IMR-90 (cell line): Measurements from ENCODE around the gene ULK1. TPM values are rescaled to one million over a fixed set of nuclear protein-coding genes. Genes with fewer than 3 reads are reported as not detected.

Experiments used
- ATAC-seq: fragments of 200-7000 bp; cut with Tn5 transposase; 2 replicates; pipeline ENCODE4 v1.9.1; 2020; ENCODE audit warnings: low read depth, mild to moderate bottlenecking, moderate library complexity
- BruUV-seq: library from RNA; stranded (reverse); fragments of 400-500 nt; replicated peaks from 2 replicates; lab custom pipeline; 2021; lab: Mats Ljungman, UMichigan
- CTCF ChIA-PET: fragments of 300-600 bp; formaldehyde crosslinking; extraction: SDS; loops from one replicate; lab custom pipeline; 2021; ENCODE audit warnings: antibody characterized with exemption; lab: Yijun Ruan, JAX
- POLR2A ChIA-PET: fragments of 300-600 bp; sonication (Branson Sonifier 250); formaldehyde crosslinking; loops from one replicate; lab custom pipeline; 2022; ENCODE audit warnings: antibody characterized with exemption; ENCODE audit not compliant: unreplicated experiment; lab: Charles Lee
- DNase-seq: peaks from one replicate; pipeline ENCODE4 v3.0.0; 2013
- H2AFZ ChIP-seq: replicated peaks from 2 replicates; pipeline ENCODE3; 2013; ENCODE audit warnings: low read length, mild to moderate bottlenecking; ENCODE audit not compliant: poor library complexity
- H2AK5ac ChIP-seq: 2 replicates; pipeline ENCODE4 v1.6.1; 2013; ENCODE audit warnings: low read depth, low read length, inconsistent platforms
- H2AK9ac ChIP-seq: replicated peaks from 2 replicates; pipeline ENCODE3; 2013; ENCODE audit warnings: mild to moderate bottlenecking, low read depth, low read length, moderate library complexity; ENCODE audit not compliant: poor library complexity
- H2BK120ac ChIP-seq: 2 replicates; pipeline ENCODE4 v1.6.1; 2013; ENCODE audit warnings: low read depth, low read length, inconsistent platforms
- H2BK15ac ChIP-seq: 3 replicates; pipeline ENCODE4 v1.6.1; 2013; ENCODE audit warnings: low read depth, low read length, inconsistent platforms
- H2BK20ac ChIP-seq: 2 replicates; pipeline ENCODE4 v1.6.1; 2013; ENCODE audit warnings: low read depth, mild to moderate bottlenecking, inconsistent platforms, low read length, moderate library complexity
- H2BK5ac ChIP-seq: 2 replicates; pipeline ENCODE4 v1.6.1; 2013; ENCODE audit warnings: mild to moderate bottlenecking, low read depth, low read length, inconsistent platforms; ENCODE audit not compliant: poor library complexity, severe bottlenecking
- H3K14ac ChIP-seq: replicated peaks from 2 replicates; pipeline ENCODE4 v1.6.1; 2013; ENCODE audit warnings: low read depth, low read length, inconsistent platforms
- H3K18ac ChIP-seq: 2 replicates; pipeline ENCODE4 v1.6.1; 2013; ENCODE audit warnings: low read depth, low read length, control low read depth
- H3K23ac ChIP-seq: 2 replicates; pipeline ENCODE4 v1.6.1; 2013; ENCODE audit warnings: low read depth, low read length, inconsistent platforms
- H3K27ac ChIP-seq: 2 replicates; pipeline ENCODE4 v1.5.1; 2013; ENCODE audit warnings: mild to moderate bottlenecking, control low read depth, low read length; ENCODE audit not compliant: insufficient read depth
- H3K27me3 ChIP-seq: 2 replicates; pipeline ENCODE4 v1.6.1; 2013; ENCODE audit warnings: low read length; ENCODE audit not compliant: control insufficient read depth, insufficient read depth
- H3K36me3 ChIP-seq: 2 replicates; pipeline ENCODE4 v1.6.1; 2013; ENCODE audit warnings: low read length, mixed read lengths; ENCODE audit not compliant: control insufficient read depth, insufficient read depth
- H3K4ac ChIP-seq: 2 replicates; pipeline ENCODE4 v1.6.1; 2013; ENCODE audit warnings: low read depth, low read length, inconsistent platforms
- H3K4me1 ChIP-seq: 2 replicates; pipeline ENCODE4 v1.6.1; 2013; ENCODE audit warnings: low read length, mixed read lengths; ENCODE audit not compliant: control insufficient read depth, insufficient read depth
- H3K4me2 ChIP-seq: 2 replicates; pipeline ENCODE4 v1.6.1; 2013; ENCODE audit warnings: low read depth, mild to moderate bottlenecking, control low read depth, low read length, moderate library complexity
- H3K4me3 ChIP-seq: 2 replicates; pipeline ENCODE4 v1.5.1; 2013; ENCODE audit warnings: low read depth, mild to moderate bottlenecking, control low read depth, low read length, moderate library complexity; ENCODE audit not compliant: insufficient read depth
- H3K56ac ChIP-seq: 2 replicates; pipeline ENCODE4 v1.6.1; 2013; ENCODE audit warnings: low read length, inconsistent platforms; ENCODE audit not compliant: insufficient read depth; ENCODE audit errors: extremely low read depth
- H3K79me1 ChIP-seq, 2 experiments: 2 replicates each; pipeline ENCODE4 v1.6.1; 2013; ENCODE audit warnings: low read length in 2 of 2, inconsistent platforms in 1 of 2, low read depth in 1 of 2
- H3K9ac ChIP-seq: 2 replicates; pipeline ENCODE4 v1.6.1; 2013; ENCODE audit warnings: low read depth, low read length, control low read depth
- H3K9me1 ChIP-seq: 2 replicates; pipeline ENCODE4 v1.6.1; 2013; ENCODE audit warnings: low read length, inconsistent platforms; ENCODE audit not compliant: insufficient read depth
- H3K9me3 ChIP-seq: 2 replicates; pipeline ENCODE4 v1.6.1; 2013; ENCODE audit warnings: low read length; ENCODE audit not compliant: control insufficient read depth, insufficient read depth
- H4K20me1 ChIP-seq: 2 replicates; pipeline ENCODE4 v1.6.1; 2013; ENCODE audit warnings: low read length, inconsistent platforms; ENCODE audit not compliant: insufficient read depth
- H4K5ac ChIP-seq: 2 replicates; pipeline ENCODE4 v1.6.1; 2013; ENCODE audit warnings: mild to moderate bottlenecking, low read depth, low read length, control low read depth
- H4K8ac ChIP-seq, 2 experiments: 2 replicates each; pipeline ENCODE4 v1.6.1; 2013; ENCODE audit warnings: low read depth in 2 of 2, low read length in 2 of 2, control low read depth in 1 of 2, inconsistent platforms in 1 of 2
- H4K91ac ChIP-seq: 2 replicates; pipeline ENCODE4 v1.6.1; 2013; ENCODE audit warnings: low read depth, low read length, inconsistent platforms; ENCODE audit not compliant: insufficient read depth
- CHD1 ChIP-seq: IDR thresholded peaks from 2 replicates; pipeline ENCODE4 v1.6.1; 2012; ENCODE audit warnings: low read depth, low read length, improper control_type of control experiment
- ELK1 ChIP-seq: fragments of 150-350 bp; IDR thresholded peaks from 2 replicates; pipeline ENCODE4 v1.6.1; 2016; ENCODE audit warnings: low read depth, mild to moderate bottlenecking, low read length, moderate library complexity, borderline replicate concordance
- FOS ChIP-seq: fragments of 150-350 bp; IDR thresholded peaks from 2 replicates; pipeline ENCODE4 v1.6.1; 2016; ENCODE audit warnings: low read depth, low read length
- MXI1 ChIP-seq: IDR thresholded peaks from 2 replicates; pipeline ENCODE4 v1.6.1; 2012; ENCODE audit warnings: low read depth, mild to moderate bottlenecking, low read length, moderate library complexity, borderline replicate concordance
- NFE2L2 ChIP-seq: fragments of 150-350 bp; IDR thresholded peaks from 2 replicates; pipeline ENCODE4 v1.6.1; 2016; ENCODE audit warnings: low read depth, mild to moderate bottlenecking, low read length
- SMC3 ChIP-seq: fragments of 150-350 bp; IDR thresholded peaks from 2 replicates; pipeline ENCODE4 v1.6.1; 2016; ENCODE audit warnings: low read depth, mild to moderate bottlenecking, antibody characterized with exemption, low read length, moderate library complexity
- USF2 ChIP-seq: fragments of 150-350 bp; IDR thresholded peaks from 2 replicates; pipeline ENCODE4 v1.6.1; 2017; ENCODE audit warnings: mild to moderate bottlenecking, antibody characterized with exemption, low read length, low read depth
- WGBS, 2 experiments: methylation state at CpG; one replicate each; pipeline versions ENCODE4 v1.1.5 to v1.1.7; 2013; ENCODE audit warnings: missing lambda C conversion rate in 2 of 2; ENCODE audit not compliant: insufficient read length in 1 of 2; ENCODE audit errors: extremely low coverage in 2 of 2; 5-methylcytosine and 5-hydroxymethylcytosine counted together
- dilution Hi-C: fragments of 300-500 bp; cut with HindIII; formaldehyde crosslinking; loops from one replicate; pipeline ENCODE4 v1.14.3; 2018; ENCODE audit warnings: low sequenced_read_pairs; ENCODE audit not compliant: unreplicated experiment
- in situ Hi-C: fragments of 300-500 bp; cut with MboI; formaldehyde crosslinking; loops from 3 replicates; pipeline ENCODE4 v1.14.3; 2019; ENCODE audit warnings: low sequenced_read_pairs, inconsistent platforms, mixed read lengths
- intact Hi-C: fragments of 100-400 bp; cut with micrococcal nuclease; formaldehyde crosslinking; loops from 2 replicates; pipeline ENCODE4 v1.10.0; 2022
- polyA plus RNA-seq, 3 experiments: library from polyadenylated mRNA; depleted of rRNA; stranded (reverse); fragments of >200 nt; gene quantifications; 2 replicates each; pipeline ENCODE4 v1.2.3, GENCODE V29; 2012; ENCODE audit warnings: low replicate concordance in 1 of 3
- total RNA-seq: library from RNA; depleted of rRNA; stranded (reverse); fragments of >200 nt; gene quantifications from 2 replicates; pipeline ENCODE4 v1.2.3, GENCODE V29; 2012

Gene ULK1
- total and polyA plus RNA-seq, 2 of the 4 experiments (the other 2 are of a cell fraction): 1.8 to 19.2 TPM

- Histone ChIP-seq H2AK5ac (no peak overlapping the region), H2BK120ac (no peak overlapping the region), H4K20me1 (no peaks in the 10 kb centered on the region), H3K79me1 (peaks cover 0 to 14% of the 10 kb centered on the region in 2 experiments; a peak in 1 of 4 replicates), H2BK15ac (no peak overlapping the region), H3K27ac (no peak overlapping the region), H3K27me3 (no peaks in the 10 kb centered on the region), H3K4me3 (no peak overlapping the region), H3K56ac (no peak overlapping the region), H3K9me3 (no peaks in the 10 kb centered on the region), H3K18ac (no peak overlapping the region), H3K36me3 (peaks cover 42% of the 10 kb centered on the region), H3K23ac (no peak overlapping the region), H2AK9ac (no peak overlapping the region), H4K91ac (no peak overlapping the region), H2BK5ac (no peak overlapping the region), H2AFZ (no peak overlapping the region), H3K4me1 (no peaks in the 10 kb centered on the region), H2BK20ac (no peak overlapping the region), H4K5ac (no peak overlapping the region), H3K4me2 (no peak overlapping the region), H3K9me1 (no peaks in the 10 kb centered on the region), H3K4ac (no peak overlapping the region), H4K8ac (no peak overlapping the region), H3K9ac (no peak overlapping the region), H3K14ac (no peak overlapping the region)
- dilution Hi-C loops (no loop called here), in situ Hi-C loops (no loop called here), intact Hi-C loops (no loop called here)
- BruUV-seq: no TSS peak
- no CpG with 5 or more reads among the region's 7 CpGs for WGBS, 2 experiments
- POLR2A ChIA-PET: no interaction called here
- no peak for DNase-seq
- CTCF ChIA-PET: no interaction called here
- TF ChIP-seq MXI1 (no peak), FOS (no peak), CHD1 (no peak), USF2 (no peak), NFE2L2 (no peak), SMC3 (no peak), ELK1 (no peak)
- ATAC-seq: no peak
Observed at GRCh38 chr12:131938082-131938481, 43.7 kb downstream of the ULK1 start.
